ENCODE measurements around the gene DEPP1.

Gene DEPP1

DNA sequence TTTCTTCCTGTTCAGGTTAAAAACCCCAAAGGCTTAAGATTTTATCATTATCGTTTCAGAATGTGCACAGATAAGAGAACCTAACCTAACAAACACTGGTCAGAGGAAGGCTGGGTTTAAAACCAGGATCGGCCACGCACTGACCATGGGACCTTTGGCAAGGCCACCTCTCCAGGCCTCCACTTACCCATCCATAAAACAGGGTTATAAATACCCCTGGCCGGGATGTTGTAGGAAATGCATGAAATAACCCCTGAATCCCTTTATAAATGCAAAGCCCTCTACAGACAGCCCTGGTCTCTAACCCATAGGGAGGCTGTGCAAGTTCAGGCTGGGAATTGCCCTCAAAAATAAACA lies 418 bp downstream of the DEPP1 start:
- no peak for DNase-seq

DNA sequence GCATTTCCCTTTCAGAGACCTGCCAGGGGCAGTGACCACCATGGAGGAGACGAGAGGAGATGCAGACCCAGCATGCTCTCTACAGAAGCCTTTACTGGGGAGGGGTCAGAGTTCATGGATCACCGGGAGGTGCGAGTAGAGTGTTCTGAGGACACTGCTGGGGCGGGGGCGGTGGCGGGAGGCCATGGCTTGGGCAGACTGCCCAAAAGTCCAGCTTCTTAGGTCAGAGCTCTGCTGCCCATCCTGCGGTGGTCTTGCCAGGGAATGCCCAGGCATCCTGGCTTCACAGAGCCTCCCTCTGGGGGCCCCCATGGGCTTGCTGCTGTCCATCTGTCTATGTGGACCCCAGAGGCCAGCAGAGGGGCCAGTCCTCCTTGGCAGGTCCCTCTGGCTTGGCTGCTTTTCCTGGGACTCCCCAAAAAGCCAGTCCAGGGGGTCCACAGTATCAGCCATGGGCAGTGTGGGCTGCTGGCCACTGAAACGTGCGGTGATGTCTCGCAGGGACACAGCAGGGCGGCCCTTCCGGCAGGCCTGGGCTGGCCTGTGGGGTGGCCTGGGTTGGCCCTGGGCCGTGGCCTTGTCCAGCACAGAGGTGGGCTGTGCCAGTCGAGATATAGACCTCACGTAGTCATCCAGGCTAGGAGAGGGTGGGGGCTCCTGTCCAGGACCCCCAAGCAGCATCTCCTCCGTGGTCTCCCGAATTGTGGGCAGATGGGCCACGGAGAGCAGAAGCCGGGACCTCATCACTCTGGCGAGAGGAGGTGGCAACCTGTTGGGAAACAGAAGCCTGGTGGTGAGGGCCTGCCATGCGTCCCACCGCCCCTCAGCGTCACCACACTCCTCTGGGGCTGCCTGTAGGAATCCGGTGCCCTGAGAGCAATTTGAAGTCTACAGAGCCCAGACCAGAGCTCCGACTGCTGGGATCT lies 1.1 kb downstream of the DEPP1 start:
- no peak for DNase-seq

GRCh38 chr10:44976352-44977198 lies 2.0 kb downstream of the DEPP1 start:
- no peak for DNase-seq

DNA sequence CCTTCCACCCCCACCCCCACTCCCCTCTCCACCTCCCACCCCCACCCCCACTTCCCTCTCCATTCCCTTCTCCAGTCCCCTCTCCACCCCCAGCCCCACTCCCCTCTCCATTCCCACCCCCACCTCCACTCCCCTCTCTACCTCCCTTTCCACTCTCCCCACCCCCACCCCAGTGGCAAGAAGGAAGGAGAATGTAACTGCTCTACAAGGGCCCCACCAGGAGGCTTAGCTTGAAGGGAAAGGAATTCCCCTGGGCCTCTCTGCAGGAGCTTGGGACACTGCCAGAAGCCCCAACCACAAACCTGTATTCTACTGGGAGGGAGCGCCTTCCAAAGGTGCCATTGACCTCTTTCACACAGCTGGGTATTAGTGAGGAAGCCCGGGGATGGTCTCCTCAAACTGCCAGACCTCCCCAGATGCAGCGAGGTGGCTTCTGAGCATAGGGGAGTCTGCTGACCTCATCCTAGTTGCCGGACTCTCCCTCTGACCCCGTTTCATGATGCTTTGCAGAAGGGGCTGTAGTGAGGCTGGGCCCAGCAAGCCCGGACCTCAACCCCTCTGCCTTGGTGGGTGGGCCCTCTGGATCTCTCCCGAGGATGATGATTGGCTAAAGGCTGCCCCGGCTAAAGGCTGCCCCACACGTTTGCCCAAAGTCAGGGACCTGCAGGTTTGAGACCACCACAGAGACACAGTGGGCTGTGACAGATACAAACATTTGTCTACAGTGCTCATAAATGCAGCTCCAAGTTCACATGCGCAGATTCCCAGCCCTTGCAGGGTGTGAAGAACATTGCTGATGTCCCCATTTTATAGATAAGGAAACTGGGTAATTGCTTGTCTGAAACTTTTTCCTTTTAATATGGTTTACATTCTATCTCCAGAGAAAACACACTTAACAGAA lies 2.9 kb downstream of the DEPP1 start:
- DNase-seq = no peak

DNA sequence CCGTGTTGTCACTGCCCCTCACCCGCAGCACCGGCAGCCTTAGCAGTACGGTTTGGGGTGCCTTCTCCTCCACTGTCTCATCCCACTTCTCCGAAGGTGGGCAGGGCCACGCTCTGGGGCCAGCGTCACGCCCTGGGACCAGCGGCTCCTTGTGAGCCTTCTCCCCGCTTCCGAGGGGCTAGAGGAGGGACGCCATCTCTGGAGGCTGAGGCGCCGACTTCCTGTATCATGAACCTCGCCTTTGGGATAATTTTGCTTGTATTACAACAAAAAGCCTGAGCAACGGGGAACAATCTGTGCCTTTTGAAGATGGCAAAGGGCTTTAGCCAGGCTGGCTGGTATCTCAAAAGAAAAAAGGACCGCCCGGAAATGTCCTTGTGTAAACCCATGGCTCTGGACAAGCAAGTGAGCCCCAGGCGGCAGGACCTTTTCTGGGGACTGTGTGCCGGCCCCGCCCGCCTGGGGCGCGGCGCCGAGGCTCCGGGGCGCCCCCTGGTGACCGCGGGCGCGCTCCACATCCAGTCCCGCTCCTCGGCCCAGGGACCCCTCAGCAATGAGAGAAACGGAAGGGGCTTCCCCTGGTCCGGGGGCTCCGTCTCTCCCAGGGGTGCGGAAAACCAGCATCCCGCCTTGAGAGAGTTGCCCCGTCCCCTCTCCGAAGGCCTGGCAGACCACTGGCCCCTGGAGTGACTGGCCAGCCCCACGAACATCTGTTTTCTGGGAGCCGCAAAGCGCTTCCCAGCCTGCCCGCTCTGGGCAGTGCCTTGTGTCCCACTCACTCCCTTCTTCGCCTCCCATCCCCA lies 3.8 kb downstream of the DEPP1 start:
- peak; percentile 86 for DNase-seq

- no peak for DNase-seq
Measured at GRCh38 chr10:44974082-44974627, 4.5 kb downstream of the DEPP1 start.

DNA sequence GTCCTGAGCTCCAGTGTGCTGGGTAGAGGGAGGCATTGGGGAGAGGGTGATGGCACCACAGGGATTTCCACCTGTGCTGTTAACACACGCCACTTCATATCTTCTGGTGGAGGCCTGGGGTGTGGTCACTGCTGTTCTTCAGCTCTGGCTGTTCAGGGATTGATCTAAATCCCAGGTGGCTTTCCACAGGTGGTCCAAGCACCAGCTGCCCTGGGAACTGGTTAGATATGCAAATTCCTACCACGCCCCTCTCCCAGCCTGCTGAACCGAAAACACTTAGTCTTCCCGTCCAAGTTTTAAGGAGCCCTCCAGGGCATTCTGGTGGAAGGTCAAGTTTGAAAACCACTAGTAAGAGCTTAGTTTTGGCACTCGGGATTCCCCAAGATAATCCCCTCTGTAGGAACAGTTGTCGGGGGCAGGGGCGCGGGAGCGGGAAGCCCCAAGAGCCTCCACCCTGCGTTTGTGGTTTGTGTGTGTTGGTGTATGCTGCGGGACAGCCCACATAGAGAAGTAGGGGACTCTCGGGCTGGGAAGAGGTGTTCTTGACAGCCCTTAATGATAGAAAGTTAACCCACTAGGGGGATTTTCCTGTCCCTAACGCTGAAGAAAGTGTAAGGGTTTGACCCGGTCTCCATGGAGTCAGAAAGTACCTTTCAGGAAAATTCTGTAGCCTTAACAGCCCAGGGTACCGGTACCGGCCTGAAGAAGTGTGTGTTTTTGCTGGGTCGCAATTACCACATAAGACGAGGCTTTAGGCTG lies 5.1 kb downstream of the DEPP1 start:
- no peak for DNase-seq

- DNase-seq = no peak
Measured at GRCh38 chr10:44972874-44973306, 5.7 kb downstream of the DEPP1 start.

DNA sequence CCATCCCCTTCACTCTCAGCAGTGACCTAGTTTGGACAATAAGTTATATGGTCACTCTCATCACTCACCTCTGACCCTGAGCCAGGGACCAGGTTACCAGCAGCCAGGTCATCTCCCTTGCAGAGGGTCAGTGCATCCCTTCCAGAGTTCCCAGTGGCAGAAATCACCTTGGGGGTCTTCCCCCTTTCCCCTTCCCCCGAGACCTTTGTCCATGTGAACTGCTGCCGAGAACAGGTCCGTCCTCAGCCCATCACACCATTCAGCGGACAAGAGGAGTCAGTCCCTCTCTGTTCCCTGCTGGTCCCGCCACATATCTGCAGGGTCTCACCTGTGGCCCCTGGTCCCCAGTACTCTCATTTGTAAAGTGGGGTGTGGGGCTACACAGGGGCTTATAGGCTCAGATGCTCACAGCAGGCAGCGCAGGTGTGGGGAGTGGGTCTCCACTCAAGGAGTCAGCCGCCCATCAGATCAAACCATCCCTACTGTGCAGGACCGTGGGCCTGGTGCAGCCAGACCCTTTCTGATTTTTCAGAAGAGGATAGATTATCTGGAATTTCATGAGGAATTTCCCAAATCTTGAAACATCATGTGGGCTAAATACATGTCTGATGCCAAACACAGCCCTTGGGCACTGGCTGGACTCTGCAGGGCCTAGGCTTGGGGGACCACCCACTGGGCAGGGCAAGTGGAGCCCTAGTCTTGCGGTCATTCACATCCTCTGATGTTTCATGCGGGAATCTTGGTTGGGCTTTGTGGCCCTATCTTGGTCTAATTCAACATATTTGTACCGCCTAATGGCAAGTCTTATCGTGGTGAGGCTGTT lies 6.5 kb downstream of the DEPP1 start:
- DNase-seq = no peak

DNA sequence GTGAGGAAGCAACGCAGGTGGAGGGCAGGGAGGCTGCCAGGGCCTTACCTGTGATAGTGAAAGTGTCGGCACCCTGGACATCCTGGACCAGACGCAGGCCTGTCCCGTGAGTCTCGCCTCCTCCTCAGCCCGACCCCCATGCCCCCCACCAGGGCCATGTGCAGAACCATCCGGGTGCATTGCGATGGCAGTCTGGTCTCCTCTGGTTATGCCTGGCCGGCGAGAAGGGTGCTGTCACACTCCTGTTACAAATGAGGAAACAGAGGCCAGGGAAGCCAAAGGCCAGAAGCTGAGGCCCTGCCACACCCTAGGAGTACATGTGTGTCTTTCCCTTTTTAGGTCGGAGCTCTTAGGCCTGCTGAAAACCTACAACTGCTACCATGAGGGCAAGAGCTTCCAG lies 7.2 kb downstream of the DEPP1 start:
- DNase-seq = no peak

DNA sequence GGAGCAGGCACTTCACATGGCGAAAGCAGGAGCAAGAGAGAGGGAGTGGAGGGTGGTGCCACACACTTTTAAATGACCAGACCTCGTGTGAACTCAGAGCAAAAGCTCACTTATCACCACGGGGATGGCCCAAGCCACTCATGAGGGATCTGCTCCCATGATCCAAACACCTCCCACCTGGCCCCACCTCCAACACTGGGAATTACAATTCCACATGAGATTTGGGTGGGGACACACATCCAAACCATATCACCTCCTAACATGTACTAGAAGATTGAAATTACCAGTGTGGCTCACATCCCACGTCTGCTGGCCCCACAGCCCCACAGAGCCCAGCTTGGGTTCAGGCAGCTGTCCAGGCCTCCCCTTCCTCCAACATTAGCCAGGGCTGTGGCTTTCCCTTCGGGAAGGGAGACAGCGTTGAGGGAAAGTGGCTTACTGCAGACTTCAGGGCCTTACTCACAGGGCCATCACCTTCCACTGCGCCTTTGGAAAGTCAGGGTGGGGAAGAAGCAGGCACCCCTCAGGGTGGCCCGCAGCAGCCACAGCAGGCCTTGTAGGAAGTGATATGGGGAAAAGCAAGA lies 7.7 kb downstream of the DEPP1 start:
- DNase-seq = no peak

DNA sequence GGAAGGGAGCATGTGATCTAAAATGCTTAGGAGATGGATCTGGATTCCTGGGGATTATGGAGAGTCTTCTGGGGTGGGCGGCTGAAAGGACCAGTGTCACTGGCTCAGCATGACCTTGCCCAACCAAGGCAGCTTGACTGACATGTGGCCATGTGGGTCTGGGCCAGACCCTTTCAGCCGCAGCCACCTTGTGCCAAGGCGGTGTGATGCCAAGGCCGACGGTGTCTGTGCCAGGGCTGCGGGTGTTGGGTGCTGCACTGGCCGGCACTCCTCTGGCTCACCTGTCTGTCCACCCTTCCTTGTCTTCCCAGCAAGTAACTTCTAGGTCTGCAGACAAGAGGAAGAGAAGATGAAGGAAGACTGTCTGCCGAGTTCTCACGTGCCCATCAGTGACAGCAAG lies 8.8 kb downstream of the DEPP1 start:
- no peak for DNase-seq

DNA sequence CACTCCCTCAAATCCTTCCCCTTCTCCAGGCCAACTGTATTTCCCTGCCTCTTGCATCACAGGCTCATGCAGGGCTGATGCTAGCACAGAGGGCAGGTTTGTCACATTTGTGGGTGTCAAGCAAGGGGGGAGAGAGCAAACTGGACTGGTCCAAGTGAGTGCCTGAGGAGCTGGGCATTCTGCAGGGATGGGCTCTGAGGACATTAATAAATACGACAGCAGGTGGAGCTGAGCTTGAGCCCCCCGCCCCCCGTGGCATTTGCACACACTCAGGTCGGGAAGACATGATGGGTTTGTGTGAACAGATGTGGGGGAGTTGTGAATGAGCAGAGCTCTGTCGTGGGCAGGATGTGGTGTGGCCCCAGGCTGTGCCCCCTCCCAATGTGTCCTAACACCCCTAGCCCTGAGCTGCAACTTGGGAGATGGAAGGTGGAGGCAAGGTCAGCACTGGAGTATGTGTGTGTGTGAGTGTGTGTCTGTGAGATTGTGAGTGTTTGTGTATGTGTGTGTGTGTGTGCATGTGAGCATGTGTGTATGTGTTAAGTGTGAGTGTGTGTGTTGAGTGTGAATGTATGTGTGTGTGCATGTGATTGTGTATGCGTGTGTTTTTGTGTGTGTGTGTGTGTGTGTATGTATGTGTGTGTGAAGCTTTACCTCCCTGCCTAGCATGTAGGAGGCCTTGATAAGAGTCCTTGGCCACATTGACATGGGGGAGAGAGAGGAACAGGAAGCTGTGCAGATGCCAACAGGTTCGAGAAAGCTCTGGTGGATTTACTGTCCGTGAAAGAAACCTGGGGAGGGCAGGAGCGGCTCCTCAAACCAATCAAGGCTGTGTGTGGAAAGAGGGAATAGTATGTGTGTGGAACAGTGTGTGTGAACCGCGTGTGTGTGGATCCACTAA lies 9.9 kb downstream of the DEPP1 start:
- no peak for DNase-seq

DNA sequence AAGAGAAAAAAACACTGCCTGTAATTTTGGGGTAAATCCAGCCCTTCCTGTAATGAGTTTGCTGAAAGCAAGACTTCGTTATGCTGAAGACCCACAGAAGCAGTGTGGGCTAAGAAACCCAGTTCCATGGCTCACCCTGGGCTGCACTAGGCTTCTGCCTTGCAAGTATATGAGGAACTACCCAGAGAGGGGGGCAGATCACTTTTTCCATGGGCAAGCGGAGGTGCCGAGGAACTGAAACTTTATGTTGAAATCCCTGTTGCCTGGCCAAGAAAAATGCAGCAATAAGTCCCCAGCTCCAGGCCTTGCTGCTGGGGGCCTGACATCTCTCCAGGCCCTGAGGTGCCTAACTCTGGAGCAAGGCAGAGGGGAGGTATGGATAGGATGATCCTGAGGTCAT lies 10.5 kb downstream of the DEPP1 start:
- DNase-seq = peak; percentile 53

DNA sequence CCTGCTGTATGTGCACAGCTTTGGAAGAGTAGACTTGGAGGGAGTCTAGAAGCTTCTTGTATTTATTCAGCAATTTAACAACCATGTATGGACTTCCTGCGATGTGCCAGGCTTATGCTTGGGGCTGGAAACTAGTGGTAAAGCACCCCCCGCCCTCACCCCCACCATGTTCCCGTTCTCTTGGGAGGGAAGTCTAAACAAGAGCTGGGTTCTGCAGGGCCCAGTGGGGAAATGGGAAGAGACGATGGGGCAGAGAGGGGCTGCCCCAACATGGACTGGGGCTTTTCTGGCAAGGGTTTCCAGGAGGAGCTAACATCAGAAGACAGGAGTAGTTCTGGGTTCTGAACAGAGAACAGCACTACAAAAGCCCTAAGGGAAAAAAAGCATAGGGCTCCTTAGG lies 11.0 kb downstream of the DEPP1 start:
- peak; percentile 44 for DNase-seq

DNA sequence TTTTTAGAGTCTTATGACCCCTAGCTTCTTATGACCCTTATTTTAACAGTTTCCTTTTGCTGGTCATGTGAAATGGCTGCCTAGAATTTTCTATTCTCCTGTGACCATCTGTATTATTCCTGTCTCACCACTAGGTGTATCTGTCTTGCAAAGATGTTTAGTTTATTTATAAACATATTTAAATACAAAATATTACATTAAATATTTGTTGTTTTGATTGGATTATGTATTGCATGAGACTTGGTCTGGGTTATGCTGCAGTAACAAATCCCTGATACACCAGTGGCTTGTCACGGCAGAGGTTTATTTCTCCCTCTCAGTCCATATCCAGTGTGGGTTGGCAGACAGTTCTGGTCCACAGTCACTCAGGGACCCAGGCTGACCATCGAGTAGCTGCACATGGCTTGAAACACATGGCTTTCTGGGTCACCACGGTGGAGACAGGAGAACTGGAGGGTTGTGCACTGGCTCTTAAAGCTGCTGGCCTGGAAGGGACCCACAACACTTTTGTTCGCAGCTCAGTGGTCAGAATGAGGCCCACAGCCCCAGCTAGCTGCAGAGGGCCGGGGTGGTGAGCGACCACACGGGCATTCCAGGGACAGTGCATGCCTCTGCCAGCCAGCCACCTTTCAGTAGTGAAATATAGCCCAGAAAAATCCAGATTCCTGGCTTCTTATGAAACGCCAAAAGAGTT lies 11.6 kb downstream of the DEPP1 start:
- DNase-seq = peak; percentile 40

- peak; percentile 28 for DNase-seq
Measured at GRCh38 chr10:44966129-44966815, 12.3 kb downstream of the DEPP1 start.

Data from right forelimb (tissue), 1 donor.